Astrocyte (in vitro differentiated cells and primary cell): ENCODE measurements around the gene SOBP. TPM values are rescaled to one million over a fixed set of nuclear protein-coding genes. Genes with fewer than 3 reads are reported as not detected.

Experiments
- DNase-seq: peaks from one replicate; pipeline ENCODE4 v3.0.0-alpha.2; 2010; ENCODE audit warnings: low read depth
- FAIRE-seq: peaks from 2 replicates; lab custom pipeline; 2011; peaks lifted over from hg19 to GRCh38; lab: Jason Lieb, UNC
- H2AFZ ChIP-seq: 2 replicates; pipeline ENCODE4 v1.6.0; 2012; ENCODE audit warnings: low read depth, low read length, inconsistent platforms
- H3K27ac ChIP-seq: 2 replicates; pipeline ENCODE4 v1.5.1; 2011; ENCODE audit warnings: low read depth, low read length, inconsistent platforms
- H3K27me3 ChIP-seq: 2 replicates; pipeline ENCODE4 v1.6.0; 2011; ENCODE audit warnings: low read length, inconsistent platforms; ENCODE audit not compliant: insufficient read depth
- H3K36me3 ChIP-seq: 2 replicates; pipeline ENCODE4 v1.5.1; 2011; ENCODE audit warnings: low read length, inconsistent platforms; ENCODE audit not compliant: insufficient read depth
- H3K4me1 ChIP-seq: 2 replicates; pipeline ENCODE4 v1.5.1; 2011; ENCODE audit warnings: low read length, inconsistent platforms; ENCODE audit not compliant: insufficient read depth
- H3K4me2 ChIP-seq: 2 replicates; pipeline ENCODE4 v1.6.0; 2012; ENCODE audit warnings: low read length, inconsistent platforms
- H3K4me3 ChIP-seq: 2 replicates; pipeline ENCODE4 v1.5.1; 2011; ENCODE audit warnings: low read depth, mild to moderate bottlenecking, low read length, inconsistent platforms; ENCODE audit not compliant: insufficient read depth
- H3K79me2 ChIP-seq: 2 replicates; pipeline ENCODE4 v1.6.0; 2012; ENCODE audit warnings: mild to moderate bottlenecking, low read length, inconsistent platforms; ENCODE audit not compliant: insufficient read depth
- H3K9ac ChIP-seq: 2 replicates; pipeline ENCODE4 v1.6.0; 2012; ENCODE audit warnings: mild to moderate bottlenecking, low read length, inconsistent platforms
- H3K9me3 ChIP-seq: 2 replicates; pipeline ENCODE4 v1.5.1; 2012; ENCODE audit warnings: low read depth, mild to moderate bottlenecking, low read length, inconsistent platforms; ENCODE audit not compliant: insufficient read depth
- H4K20me1 ChIP-seq: 2 replicates; pipeline ENCODE4 v1.6.0; 2012; ENCODE audit warnings: low read length, inconsistent platforms; ENCODE audit not compliant: insufficient read depth
- H3K27ac Mint-ChIP-seq: one replicate; pipeline ENCODE4 v1.8.0; 2021; ENCODE audit warnings: mild to moderate bottlenecking, mixed read lengths; ENCODE audit not compliant: unreplicated experiment
- H3K27me3 Mint-ChIP-seq: one replicate; pipeline ENCODE4 v1.8.0; 2021; ENCODE audit warnings: low read depth, mixed read lengths; ENCODE audit not compliant: unreplicated experiment
- H3K36me3 Mint-ChIP-seq: one replicate; pipeline ENCODE4 v1.8.0; 2021; ENCODE audit warnings: low read depth, mixed read lengths; ENCODE audit not compliant: unreplicated experiment
- H3K4me1 Mint-ChIP-seq: one replicate; pipeline ENCODE4 v1.8.0; 2021; ENCODE audit warnings: low read depth, mixed read lengths; ENCODE audit not compliant: unreplicated experiment
- H3K4me3 Mint-ChIP-seq: one replicate; pipeline ENCODE4 v1.8.0; 2021; ENCODE audit warnings: mild to moderate bottlenecking, moderate library complexity, mixed read lengths; ENCODE audit not compliant: unreplicated experiment
- H3K9me3 Mint-ChIP-seq: one replicate; pipeline ENCODE4 v1.8.0; 2021; ENCODE audit warnings: mild to moderate bottlenecking, mixed read lengths; ENCODE audit not compliant: unreplicated experiment
- CTCF ChIP-seq: IDR thresholded peaks from 2 replicates; pipeline ENCODE4 v1.5.1; 2011; ENCODE audit warnings: low read depth, mild to moderate bottlenecking, inconsistent platforms, low read length, moderate library complexity; ENCODE audit not compliant: insufficient read depth
- EZH2 ChIP-seq: IDR thresholded peaks from 2 replicates; pipeline ENCODE4 v1.6.1; 2012; ENCODE audit warnings: mild to moderate bottlenecking, low read length, inconsistent platforms; ENCODE audit not compliant: insufficient read depth
- total RNA-seq: library from RNA; stranded (reverse); gene quantifications from 2 replicates; pipeline ENCODE4 v1.2.1, GENCODE V29; 2021

SOBP gene
- total RNA-seq, 1 donor from 2014 or later, result 4.7 TPM

- Mint-ChIP-seq H3K27me3 (no peaks in the 10 kb centered on the region), H3K4me1 (peaks cover 8% of the 10 kb centered on the region), H3K36me3 (peaks cover 1% of the 10 kb centered on the region), H3K9me3 (no peaks in the 10 kb centered on the region), H3K27ac (no peak overlapping the region), H3K4me3 (no peak overlapping the region)
- TF ChIP-seq EZH2, result no peak
- TF ChIP-seq CTCF, result no peak
- no peak overlapping the region for H3K4me3 ChIP-seq
- H3K27ac ChIP-seq, result no peak overlapping the region
- H3K36me3 ChIP-seq, result no peaks in the 10 kb centered on the region
- H3K27me3 ChIP-seq, result no peaks in the 10 kb centered on the region
- H3K4me2 ChIP-seq, result no peak overlapping the region
- no peak overlapping the region for H2AFZ ChIP-seq
- no peaks in the 10 kb centered on the region for H3K9me3 ChIP-seq
- no peaks in the 10 kb centered on the region for H3K79me2 ChIP-seq
- H3K9ac ChIP-seq, result no peak overlapping the region
- no peaks in the 10 kb centered on the region for H4K20me1 ChIP-seq
- no peaks in the 10 kb centered on the region for H3K4me1 ChIP-seq
- no peak for FAIRE-seq
- DNase-seq, result no peak
These were observed 92.2 kb downstream of the SOBP start for GRCh38 chr6:107582086-107582485.

GRCh38 chr6:107584726-107585125 lies 94.8 kb downstream of the SOBP start:
- Histone ChIP-seq H3K27ac (no peak overlapping the region), H3K9ac (no peak overlapping the region), H3K9me3 (no peaks in the 10 kb centered on the region), H3K27me3 (no peaks in the 10 kb centered on the region), H3K36me3 (no peaks in the 10 kb centered on the region), H4K20me1 (no peaks in the 10 kb centered on the region), H3K4me1 (no peaks in the 10 kb centered on the region), H3K4me2 (no peak overlapping the region), H3K79me2 (no peaks in the 10 kb centered on the region), H2AFZ (no peak overlapping the region), H3K4me3 (no peak overlapping the region)
- Mint-ChIP-seq H3K4me1 (peaks cover 5% of the 10 kb centered on the region), H3K27ac (no peak overlapping the region), H3K36me3 (peaks cover 1% of the 10 kb centered on the region), H3K27me3 (no peaks in the 10 kb centered on the region), H3K9me3 (no peaks in the 10 kb centered on the region), H3K4me3 (no peak overlapping the region)
- FAIRE-seq, result no peak
- TF ChIP-seq EZH2 (no peak), CTCF (no peak)
- no peak for DNase-seq

GRCh38 chr6:107585815-107586435 lies 96.0 kb downstream of the SOBP start:
- H3K27ac Mint-ChIP-seq, result no peak overlapping the region
- no peaks in the 10 kb centered on the region for H3K27me3 Mint-ChIP-seq
- Histone ChIP-seq H3K27me3 (no peaks in the 10 kb centered on the region), H3K9me3 (no peaks in the 10 kb centered on the region), H3K27ac (no peak overlapping the region), H3K9ac (no peak overlapping the region), H3K4me3 (no peak overlapping the region), H3K79me2 (no peaks in the 10 kb centered on the region), H3K4me2 (no peak overlapping the region), H2AFZ (no peak overlapping the region), H3K4me1 (no peaks in the 10 kb centered on the region), H4K20me1 (no peaks in the 10 kb centered on the region), H3K36me3 (no peaks in the 10 kb centered on the region)
- DNase-seq, result no peak
- H3K36me3 Mint-ChIP-seq, result peaks cover 2% of the 10 kb centered on the region
- H3K4me3 Mint-ChIP-seq, result no peak overlapping the region
- peak; percentile 37 for FAIRE-seq
- peaks cover 11% of the 10 kb centered on the region for H3K4me1 Mint-ChIP-seq
- no peaks in the 10 kb centered on the region for H3K9me3 Mint-ChIP-seq
- no peak for TF ChIP-seq CTCF
- no peak for TF ChIP-seq EZH2
